SK-N-MC (cell line): ENCODE measurements around the gene PADI4.

Experiments used
- DNase-seq: peaks from one replicate; pipeline ENCODE4 v3.0.0-alpha.2; 2011; ENCODE audit warnings: low read depth, low spot score
- H3K27ac ChIP-seq: fragments of 200-600 bp; sonication (generic); 2 replicates; pipeline ENCODE4 v1.5.1; 2016; ENCODE audit warnings: mixed run types
- H3K36me3 ChIP-seq: fragments of 200-600 bp; sonication (generic); 2 replicates; pipeline ENCODE4 v1.6.1; 2017; ENCODE audit warnings: antibody characterized with exemption, low read length, mixed read lengths; ENCODE audit not compliant: insufficient read depth
- H3K4me3 ChIP-seq: fragments of 200-600 bp; sonication (generic); 2 replicates; pipeline ENCODE4 v1.5.1; 2016
- H3K9ac ChIP-seq: fragments of 200-600 bp; sonication (generic); 2 replicates; pipeline ENCODE4 v1.8.0; 2017; ENCODE audit warnings: mixed run types, mixed read lengths; ENCODE audit not compliant: insufficient read length
- H3K9me3 ChIP-seq: fragments of 200-600 bp; sonication (generic); 2 replicates; pipeline ENCODE4 v1.6.1; 2017; ENCODE audit warnings: low read depth, mild to moderate bottlenecking, antibody characterized with exemption, low read length, moderate library complexity, mixed read lengths
- EZH2 ChIP-seq: fragments of 200-600 bp; sonication (generic); IDR thresholded peaks from one replicate; pipeline ENCODE4 v1.6.1; 2017; ENCODE audit warnings: antibody characterized with exemption
- FOXP2 ChIP-seq: optimal IDR thresholded peaks from 2 replicates; pipeline ENCODE3; 2011; ENCODE audit warnings: mild to moderate bottlenecking, moderate library complexity; ENCODE audit not compliant: insufficient read depth; ENCODE audit errors: extremely low read length, control extremely low read depth
- POLR2AphosphoS5 ChIP-seq: IDR thresholded peaks from 2 replicates; pipeline ENCODE4 v1.6.1; 2012; ENCODE audit warnings: mild to moderate bottlenecking, low read depth, low read length, borderline replicate concordance

Gene PADI4

DNA sequence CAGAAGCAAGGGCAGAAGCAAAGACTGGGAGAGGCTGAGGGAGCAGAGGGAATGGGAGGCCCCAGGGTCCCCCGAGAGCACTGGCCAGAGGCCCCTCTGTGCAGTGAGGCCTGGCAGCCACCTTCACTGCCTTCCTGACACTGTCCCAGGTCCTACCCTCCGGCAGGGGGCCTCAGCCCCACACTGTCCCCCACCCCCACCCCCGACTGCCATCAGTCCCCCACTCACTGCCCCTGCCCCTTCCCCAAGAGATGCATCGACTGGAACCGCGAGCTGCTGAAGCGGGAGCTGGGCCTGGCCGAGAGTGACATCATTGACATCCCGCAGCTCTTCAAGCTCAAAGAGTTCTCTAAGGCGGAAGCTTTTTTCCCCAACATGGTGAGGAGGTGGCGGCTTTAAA lies 51.0 kb downstream of the PADI4 start:
- H3K9ac ChIP-seq, result no peak overlapping the region
- no peak overlapping the region for H3K4me3 ChIP-seq
- H3K36me3 ChIP-seq, result no peaks in the 10 kb centered on the region
- no peaks in the 10 kb centered on the region for H3K9me3 ChIP-seq
- TF ChIP-seq EZH2 (no peak), POLR2AphosphoS5 (no peak)
- DNase-seq, result no peak
- no peak overlapping the region for H3K27ac ChIP-seq

DNA sequence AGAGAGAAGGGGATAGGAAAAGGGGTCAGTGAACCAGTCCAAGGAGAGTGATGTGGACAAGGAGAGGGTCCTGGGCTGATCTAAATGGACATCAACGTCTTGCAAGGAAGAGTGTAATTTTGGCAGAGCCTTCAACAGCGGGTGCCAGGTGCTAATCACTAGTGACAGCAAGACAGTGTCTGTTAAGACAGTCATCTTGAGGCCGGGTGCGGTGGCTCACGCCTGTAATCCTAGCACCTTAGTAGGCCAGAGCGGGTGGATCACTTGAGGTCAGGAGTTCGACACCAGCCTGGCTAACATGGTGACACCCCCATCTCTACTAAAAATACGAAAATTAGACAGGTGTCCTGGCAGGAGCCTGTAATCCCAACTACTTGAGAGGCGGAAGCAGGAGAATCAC lies 51.8 kb downstream of the PADI4 start:
- Histone ChIP-seq H3K4me3 (no peak overlapping the region), H3K36me3 (no peaks in the 10 kb centered on the region), H3K9ac (no peak overlapping the region), H3K27ac (no peak overlapping the region), H3K9me3 (no peaks in the 10 kb centered on the region)
- no peak for DNase-seq
- TF ChIP-seq EZH2 (no peak), POLR2AphosphoS5 (no peak), FOXP2 (no peak)

DNA sequence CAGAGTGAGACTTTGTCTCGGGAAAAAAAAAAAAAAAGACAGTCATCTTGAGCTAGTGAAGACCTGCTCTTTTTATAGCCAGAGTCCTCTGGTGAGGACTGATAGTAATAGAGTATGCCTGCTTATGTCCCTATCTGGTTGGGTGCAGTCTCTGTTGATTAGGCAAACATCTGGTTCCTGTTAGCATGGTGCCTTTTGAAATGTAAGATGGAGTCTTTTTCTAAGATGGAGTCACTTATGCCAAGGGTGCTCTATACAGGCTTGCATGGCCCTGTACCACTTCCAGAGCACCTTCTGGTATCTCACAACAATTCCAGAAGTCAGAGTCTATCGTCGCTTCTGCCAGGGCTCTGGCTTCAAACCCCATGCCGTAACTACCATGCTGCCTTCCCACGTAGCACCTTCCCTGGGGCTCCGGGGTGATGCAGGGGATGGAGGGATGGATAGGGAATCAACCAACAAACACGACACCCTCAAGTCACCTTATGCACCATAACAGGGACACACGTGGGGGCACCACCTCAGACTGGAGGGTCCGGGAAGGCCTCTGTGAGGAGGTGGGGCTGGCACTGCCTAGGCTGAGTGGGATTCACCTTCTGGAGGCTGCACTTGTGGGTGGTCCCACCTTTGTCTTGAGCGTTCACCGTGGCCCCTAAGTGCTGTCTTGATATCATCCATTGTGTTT lies 52.4 kb downstream of the PADI4 start:
- H3K9me3 ChIP-seq, result no peaks in the 10 kb centered on the region
- no peak for TF ChIP-seq FOXP2
- TF ChIP-seq POLR2AphosphoS5, result no peak
- TF ChIP-seq EZH2, result no peak
- H3K27ac ChIP-seq, result no peak overlapping the region
- no peak overlapping the region for H3K9ac ChIP-seq
- H3K4me3 ChIP-seq, result no peak overlapping the region
- H3K36me3 ChIP-seq, result no peaks in the 10 kb centered on the region
- peak; percentile 26 for DNase-seq

DNA sequence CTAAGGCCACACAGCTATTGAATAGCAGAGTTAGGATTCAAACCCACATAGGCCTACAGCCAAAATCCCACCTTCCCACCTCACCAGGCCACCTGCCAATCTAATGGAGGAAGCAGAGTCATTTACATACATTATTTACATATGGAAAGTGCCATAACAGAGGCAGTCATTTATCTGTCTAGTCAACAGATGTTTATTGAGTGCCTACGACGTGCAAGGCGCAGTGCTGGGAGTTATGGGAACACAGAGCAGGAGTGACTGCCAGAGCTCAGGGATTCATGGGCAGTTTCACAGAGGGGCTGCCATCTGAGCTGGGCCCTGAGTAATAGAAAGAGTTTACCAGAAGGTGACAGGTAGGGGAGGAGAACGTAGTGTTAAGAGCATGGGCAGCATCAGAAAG lies 53.7 kb downstream of the PADI4 start:
- no peaks in the 10 kb centered on the region for H3K9me3 ChIP-seq
- H3K9ac ChIP-seq, result no peak overlapping the region
- no peak overlapping the region for H3K27ac ChIP-seq
- no peak overlapping the region for H3K4me3 ChIP-seq
- H3K36me3 ChIP-seq, result no peaks in the 10 kb centered on the region
- no peak for DNase-seq
- TF ChIP-seq EZH2 (no peak), POLR2AphosphoS5 (no peak), FOXP2 (no peak)

DNA sequence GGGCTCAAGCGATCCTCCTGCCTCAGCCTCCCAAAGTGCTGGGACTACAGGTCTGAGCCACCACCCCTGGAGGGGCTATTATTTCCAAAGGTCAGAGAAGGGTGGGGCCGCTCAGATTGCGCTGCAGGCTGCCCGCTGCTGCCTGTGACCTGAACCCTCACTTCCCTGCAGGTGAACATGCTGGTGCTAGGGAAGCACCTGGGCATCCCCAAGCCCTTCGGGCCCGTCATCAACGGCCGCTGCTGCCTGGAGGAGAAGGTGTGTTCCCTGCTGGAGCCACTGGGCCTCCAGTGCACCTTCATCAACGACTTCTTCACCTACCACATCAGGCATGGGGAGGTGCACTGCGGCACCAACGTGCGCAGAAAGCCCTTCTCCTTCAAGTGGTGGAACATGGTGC lies 55.4 kb downstream of the PADI4 start:
- H3K4me3 ChIP-seq, result no peak overlapping the region
- H3K9ac ChIP-seq, result no peak overlapping the region
- no peak for TF ChIP-seq EZH2
- no peak for TF ChIP-seq POLR2AphosphoS5
- no peak for TF ChIP-seq FOXP2
- H3K27ac ChIP-seq, result no peak overlapping the region
- no peak for DNase-seq
- no peaks in the 10 kb centered on the region for H3K9me3 ChIP-seq
- no peaks in the 10 kb centered on the region for H3K36me3 ChIP-seq

DNA sequence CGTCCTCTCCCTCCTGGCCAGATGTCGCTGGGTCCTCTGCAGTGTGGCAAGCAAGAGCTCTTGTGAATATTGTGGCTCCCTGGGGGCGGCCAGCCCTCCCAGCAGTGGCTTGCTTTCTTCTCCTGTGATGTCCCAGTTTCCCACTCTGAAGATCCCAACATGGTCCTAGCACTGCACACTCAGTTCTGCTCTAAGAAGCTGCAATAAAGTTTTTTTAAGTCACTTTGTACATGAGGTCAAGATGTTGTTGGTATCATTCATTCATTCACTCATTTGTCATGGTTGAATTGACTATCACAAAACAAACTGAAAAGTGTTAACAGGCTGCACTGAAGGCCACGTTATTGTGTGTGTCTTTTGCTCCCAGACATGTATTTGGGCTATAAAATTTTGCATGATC lies 55.8 kb downstream of the PADI4 start:
- Histone ChIP-seq H3K36me3 (no peaks in the 10 kb centered on the region), H3K9ac (no peak overlapping the region), H3K27ac (no peak overlapping the region), H3K4me3 (no peak overlapping the region), H3K9me3 (no peaks in the 10 kb centered on the region)
- no peak for DNase-seq
- TF ChIP-seq EZH2 (no peak), FOXP2 (no peak), POLR2AphosphoS5 (no peak)

DNA sequence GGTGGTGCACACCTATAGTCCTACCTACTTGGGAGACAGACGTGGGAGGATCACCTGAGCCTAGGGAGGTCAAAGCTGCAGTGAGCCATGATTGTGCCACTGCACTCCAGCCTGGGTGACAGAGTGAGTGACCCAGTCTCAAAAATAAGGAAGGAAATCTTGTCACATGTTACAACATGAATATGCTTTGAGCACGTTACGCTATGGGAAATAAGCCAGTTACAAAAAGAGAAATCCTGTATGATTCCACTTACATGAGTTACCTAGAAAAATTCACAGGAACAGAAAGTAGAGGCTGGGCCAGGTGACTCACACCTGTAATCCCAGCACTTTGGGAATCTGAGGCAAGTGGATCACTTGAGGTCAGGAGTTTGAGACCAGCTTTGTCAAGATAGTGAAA lies 57.3 kb downstream of the PADI4 start:
- Histone ChIP-seq H3K9me3 (no peaks in the 10 kb centered on the region), H3K4me3 (no peak overlapping the region), H3K27ac (no peak overlapping the region), H3K9ac (no peak overlapping the region), H3K36me3 (no peaks in the 10 kb centered on the region)
- no peak for DNase-seq
- TF ChIP-seq FOXP2 (no peak), POLR2AphosphoS5 (no peak), EZH2 (no peak)

DNA sequence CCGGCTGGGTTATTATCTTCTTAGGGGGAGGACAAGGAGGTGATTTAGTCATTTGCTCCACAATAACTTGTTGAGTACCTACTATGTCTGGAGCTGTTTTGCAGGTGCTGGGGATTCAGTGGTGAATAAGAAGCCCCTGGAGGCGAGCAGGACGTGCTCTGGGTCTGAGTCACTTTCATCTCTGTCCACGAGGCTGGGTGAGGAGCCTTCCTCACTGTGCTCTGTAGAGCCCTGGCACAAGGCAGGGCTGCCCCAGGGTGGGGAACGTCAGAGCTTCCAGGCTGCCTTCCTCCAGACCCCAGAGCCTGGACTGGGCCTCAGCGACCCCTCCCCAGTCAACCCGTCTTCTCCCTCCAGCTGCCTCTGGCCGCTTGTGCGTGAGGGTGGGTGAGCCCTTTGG lies 61.5 kb downstream of the PADI4 start:
- TF ChIP-seq EZH2, result no peak
- no peak for TF ChIP-seq POLR2AphosphoS5
- TF ChIP-seq FOXP2, result no peak
- H3K9ac ChIP-seq, result no peak overlapping the region
- H3K36me3 ChIP-seq, result no peaks in the 10 kb centered on the region
- no peak overlapping the region for H3K4me3 ChIP-seq
- H3K27ac ChIP-seq, result no peak overlapping the region
- no peak for DNase-seq
- H3K9me3 ChIP-seq, result no peaks in the 10 kb centered on the region

DNA sequence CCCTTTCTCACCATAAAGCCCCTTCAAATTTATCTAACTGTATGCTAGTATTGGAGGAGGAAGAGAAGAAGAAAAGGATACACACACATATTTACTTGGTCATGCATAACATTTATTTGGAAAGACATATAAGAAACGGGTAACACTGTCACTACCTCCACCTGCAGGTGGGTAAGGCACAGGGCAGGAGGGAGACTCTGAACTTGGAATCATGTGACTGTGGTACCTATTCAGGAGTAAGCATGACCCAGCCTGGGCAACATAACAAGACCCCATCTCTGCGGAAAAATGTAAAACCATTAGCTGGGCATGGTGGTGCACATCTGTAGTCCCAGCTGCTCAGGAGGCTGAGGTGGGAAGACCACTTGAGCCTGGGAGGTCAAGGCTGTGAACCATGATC lies 62.6 kb downstream of the PADI4 start:
- H3K9me3 ChIP-seq, result no peaks in the 10 kb centered on the region
- no peak overlapping the region for H3K27ac ChIP-seq
- H3K9ac ChIP-seq, result no peak overlapping the region
- H3K36me3 ChIP-seq, result no peaks in the 10 kb centered on the region
- TF ChIP-seq FOXP2 (no peak), EZH2 (no peak), POLR2AphosphoS5 (no peak)
- no peak overlapping the region for H3K4me3 ChIP-seq
- no peak for DNase-seq

DNA sequence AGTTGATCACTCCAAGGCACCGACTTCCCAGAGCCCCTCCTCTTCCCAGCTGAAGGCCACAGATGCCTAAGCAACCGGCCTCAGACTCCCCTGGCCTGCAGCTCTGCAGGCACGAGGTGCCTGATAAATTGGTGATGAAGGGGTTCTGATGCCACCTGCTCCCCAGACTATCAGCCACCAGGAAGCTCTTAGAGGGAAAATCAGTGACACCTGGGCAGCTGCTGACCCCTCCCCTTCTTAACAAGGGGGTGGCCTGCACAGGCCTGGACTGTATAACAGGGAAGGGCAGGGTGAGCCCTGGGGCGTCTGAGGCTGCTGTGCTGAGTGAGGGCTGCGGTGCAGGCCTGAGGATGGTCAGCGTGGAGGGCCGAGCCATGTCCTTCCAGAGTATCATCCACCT lies 63.9 kb downstream of the PADI4 start, which contains the start of gene PADI6:
Gene PADI6, plus strand, starts transcription at position 301 of the 400 bp plus-strand sequence. Its CDS starts 50 bp downstream, at position 351.
- Histone ChIP-seq H3K27ac (no peak within 1 kb of the TSS), H3K9me3 (no peaks in the 10 kb centered on the region), H3K9ac (no peak within 1 kb of the TSS), H3K4me3 (no peak within 1 kb of the TSS), H3K36me3 (no peaks in the 10 kb centered on the region)
- TF ChIP-seq POLR2AphosphoS5 (no peak), EZH2 (no peak), FOXP2 (no peak)
- no peak for DNase-seq
